Activated gamma-delta T cell (primary cell): ENCODE results near the gene SEPTIN7.
A peak's percentile ranks its signal among the peaks of the same experiment; 100 is the strongest.
"Not testable (repeated sequence)": the region's sequence is repeated elsewhere in the genome, so short reads cannot be mapped to it uniquely, and the experiment has no call there.

Source experiments
- DNase-seq: peaks from one replicate; lab custom pipeline; 2025; lab: John Stamatoyannopoulos, UW
- total RNA-seq, 2 donors: gene quantifications; one replicate each; lab custom pipeline; 2026; lab: John Stamatoyannopoulos, UW

Gene SEPTIN7
- 456 to 512 reads per million in 2 donors for total RNA-seq

- DNase-seq: peak; percentile 93
These were observed at the start of gene SEPTIN7 for GRCh38 chr7:35800718-35801391. SEPTIN7 (plus strand) TSS chr7:35801057; CDS start chr7:35801210, 153 bp downstream.

- DNase-seq: no peak
These were observed 48.1 kb upstream of the SEPTIN7 start for GRCh38 chr7:35752742-35753141.

- no peak for DNase-seq
These were observed 46.9 kb upstream of the SEPTIN7 start for GRCh38 chr7:35753761-35754603.

DNA sequence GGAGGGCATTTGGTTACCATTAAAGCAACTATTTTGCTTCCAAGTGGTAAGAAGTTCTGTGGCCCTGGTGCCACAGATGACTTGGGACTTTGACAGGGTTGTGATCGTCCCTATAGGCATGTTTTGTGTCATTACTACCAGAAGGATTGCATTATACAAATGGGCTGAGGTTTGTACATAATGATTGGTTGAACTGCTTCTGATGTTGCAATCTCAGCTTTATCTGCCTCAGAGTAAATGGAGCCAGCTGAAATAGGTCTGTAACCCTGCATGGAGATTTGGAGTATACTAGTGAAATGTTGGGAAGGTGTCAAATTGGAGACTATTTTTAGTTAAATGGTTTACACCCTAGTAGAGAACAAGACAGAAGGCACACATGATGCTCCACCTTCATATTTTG is 46.1 kb upstream of the SEPTIN7 start:
- DNase-seq: no peak

- no peak for DNase-seq
These were observed 45.1 kb upstream of the SEPTIN7 start for GRCh38 chr7:35755711-35756110.

DNA sequence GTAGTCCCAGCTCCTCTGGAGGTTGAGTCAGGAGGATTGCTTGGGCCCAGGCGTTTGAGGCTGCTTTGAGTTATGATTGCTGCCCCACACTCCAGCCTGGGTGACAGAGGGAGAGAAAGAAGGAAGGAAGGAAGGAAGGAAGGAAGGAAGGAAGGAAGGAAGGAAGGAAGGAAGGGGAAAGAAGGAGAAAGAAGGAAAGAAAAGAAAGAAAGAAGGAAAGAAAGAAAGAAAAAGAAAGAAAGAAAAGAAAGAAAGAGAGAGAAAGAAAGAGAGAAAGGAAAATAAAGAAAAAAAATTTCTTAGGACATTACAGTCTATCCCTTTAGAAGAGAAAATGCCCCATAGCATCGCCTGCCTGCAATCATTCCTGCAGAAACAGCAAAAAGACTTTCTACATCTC is 44.4 kb upstream of the SEPTIN7 start:
- not testable (repeated sequence) for DNase-seq

GRCh38 chr7:35757574-35757973 is 43.3 kb upstream of the SEPTIN7 start:
- DNase-seq: no peak

- no peak for DNase-seq
These were observed 42.4 kb upstream of the SEPTIN7 start for GRCh38 chr7:35758421-35758820.

GRCh38 chr7:35760143-35760745 is 40.6 kb upstream of the SEPTIN7 start:
- DNase-seq: no peak

DNA sequence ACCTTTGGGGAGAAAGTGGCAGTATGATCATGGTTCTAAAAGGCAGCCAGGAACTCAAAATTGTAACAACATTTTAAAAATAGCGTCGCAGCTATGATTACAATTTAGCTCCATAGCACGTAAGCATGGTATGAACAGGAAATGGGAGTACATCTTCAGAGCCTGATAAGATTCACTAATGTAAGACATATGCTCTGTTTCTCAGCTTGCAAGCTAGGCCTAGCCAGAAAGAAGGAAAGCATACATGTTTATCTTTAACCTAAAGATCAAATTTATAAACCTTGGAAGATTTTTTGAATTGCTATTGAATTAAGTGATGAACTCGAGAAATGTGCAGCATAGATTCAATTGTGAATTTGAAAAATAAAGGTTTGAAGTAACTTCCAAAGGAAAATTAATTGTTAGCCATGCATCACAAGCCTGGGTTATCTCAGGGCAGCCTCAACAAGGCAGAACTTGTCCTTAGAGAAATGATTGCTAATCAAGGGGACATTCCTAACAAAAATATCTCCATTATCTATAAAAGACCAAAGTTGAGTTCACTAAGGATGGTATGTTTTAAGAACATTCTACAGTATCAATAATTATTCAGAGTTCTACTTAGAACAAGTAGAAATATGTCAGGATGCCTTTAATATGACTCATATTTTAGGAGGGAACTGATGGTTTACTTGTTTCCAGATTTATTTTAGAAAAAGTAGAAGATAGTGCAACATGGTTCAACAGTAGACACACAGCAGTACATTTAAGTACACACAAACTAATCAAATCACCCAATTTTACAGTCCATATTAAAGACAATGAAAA is 38.8 kb upstream of the SEPTIN7 start:
- DNase-seq: no peak

GRCh38 chr7:35762781-35763180 is 38.1 kb upstream of the SEPTIN7 start:
- no peak for DNase-seq

DNA sequence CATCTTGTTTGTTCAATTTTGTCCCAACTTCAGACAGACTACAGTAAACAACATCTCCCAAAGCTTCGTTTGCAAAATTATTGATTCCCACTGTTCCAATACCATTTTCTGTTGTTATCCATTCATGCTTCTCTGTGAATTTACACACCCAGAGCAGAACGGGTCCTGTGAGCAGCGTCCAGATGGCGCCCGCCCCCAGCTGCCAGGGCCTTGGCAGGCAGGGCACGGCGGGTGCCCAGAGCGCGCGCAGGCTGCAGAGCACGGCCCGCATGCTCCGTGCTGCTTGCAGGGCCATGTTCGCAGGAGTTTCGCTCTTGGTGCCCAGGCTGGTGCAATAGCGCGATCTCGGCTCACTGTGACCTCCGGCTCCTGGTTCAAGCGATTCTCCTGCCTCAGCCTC is 32.5 kb upstream of the SEPTIN7 start:
- DNase-seq: no peak

- no peak for DNase-seq
These were observed 29.1 kb upstream of the SEPTIN7 start for GRCh38 chr7:35771776-35772175.

- DNase-seq: no peak
These were observed 26.9 kb upstream of the SEPTIN7 start for GRCh38 chr7:35773994-35774393.

GRCh38 chr7:35776686-35777085 is 24.2 kb upstream of the SEPTIN7 start:
- no peak for DNase-seq

- DNase-seq: no peak
These were observed 23.7 kb upstream of the SEPTIN7 start for GRCh38 chr7:35777121-35777520.

- no peak for DNase-seq
These were observed 20.8 kb upstream of the SEPTIN7 start for GRCh38 chr7:35780070-35780469.

GRCh38 chr7:35781200-35781701 is 19.6 kb upstream of the SEPTIN7 start:
- DNase-seq: no peak

- DNase-seq: no peak
These were observed 18.9 kb upstream of the SEPTIN7 start for GRCh38 chr7:35781767-35782515.

GRCh38 chr7:35784332-35784731 is 16.5 kb upstream of the SEPTIN7 start:
- no peak for DNase-seq

DNA sequence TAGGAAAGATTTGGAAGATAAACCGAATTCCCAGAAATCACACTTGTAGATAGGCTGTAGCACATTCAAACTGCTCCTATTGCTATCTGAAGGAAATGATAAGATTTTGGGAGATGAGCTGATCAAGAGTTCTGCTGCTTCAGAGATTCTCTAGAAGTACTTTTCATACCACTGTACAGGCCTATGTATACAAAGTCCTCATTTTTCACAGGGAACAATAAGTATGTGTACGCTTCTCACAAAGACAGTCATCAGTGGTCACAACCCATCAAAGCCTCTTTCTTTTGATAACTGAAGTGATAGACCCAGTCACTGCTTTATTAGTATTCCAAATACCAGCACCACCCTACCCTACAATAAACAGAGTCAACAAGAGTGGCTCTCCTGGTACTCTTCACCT is 15.6 kb upstream of the SEPTIN7 start:
- DNase-seq: no peak
